H9 (cell line): Measurements from ENCODE around the gene NFATC1. TPM values are rescaled to one million over a fixed set of nuclear protein-coding genes. Genes with fewer than 3 reads are reported as not detected.

Experiments used
- DNase-seq: peaks from one replicate; pipeline ENCODE4 v3.0.0-alpha.2; 2017
- H2AFZ ChIP-seq: one replicate; pipeline ENCODE4 v1.6.1; 2013; ENCODE audit warnings: mild to moderate bottlenecking, low read length, control low read depth, moderate library complexity
- H2AK5ac ChIP-seq: 2 replicates; pipeline ENCODE4 v1.6.1; 2013; ENCODE audit warnings: low read length, control low read depth, mixed read lengths; ENCODE audit not compliant: insufficient read length
- H2BK120ac ChIP-seq: one replicate; pipeline ENCODE4 v1.6.1; 2013; ENCODE audit warnings: low read depth, mild to moderate bottlenecking, low read length, control low read depth, inconsistent platforms; ENCODE audit not compliant: poor library complexity, severe bottlenecking
- H2BK12ac ChIP-seq: 2 replicates; pipeline ENCODE4 v1.6.1; 2013; ENCODE audit warnings: low read length, control low read depth, mixed read lengths, low read depth; ENCODE audit not compliant: insufficient read length
- H2BK15ac ChIP-seq: 2 replicates; pipeline ENCODE4 v1.6.1; 2013; ENCODE audit warnings: low read depth, low read length, control low read depth
- H2BK20ac ChIP-seq: one replicate; pipeline ENCODE4 v1.6.1; 2013; ENCODE audit warnings: low read depth, mild to moderate bottlenecking, low read length, control low read depth, inconsistent platforms; ENCODE audit not compliant: poor library complexity, severe bottlenecking
- H2BK5ac ChIP-seq: 2 replicates; pipeline ENCODE4 v1.6.1; 2013; ENCODE audit warnings: low read length, control low read depth, mixed read lengths; ENCODE audit not compliant: insufficient read length
- H3K14ac ChIP-seq: 2 replicates; pipeline ENCODE4 v1.6.1; 2013; ENCODE audit warnings: low read length, control low read depth; ENCODE audit not compliant: insufficient read depth
- H3K18ac ChIP-seq: 2 replicates; pipeline ENCODE4 v1.6.1; 2013; ENCODE audit warnings: low read depth, mild to moderate bottlenecking, mixed read lengths, low read length, control low read depth; ENCODE audit not compliant: insufficient read length
- H3K23ac ChIP-seq: 2 replicates; pipeline ENCODE4 v1.6.1; 2013; ENCODE audit warnings: low read length, control low read depth, mixed read lengths, low read depth; ENCODE audit not compliant: insufficient read length
- H3K23me2 ChIP-seq: 2 replicates; pipeline ENCODE4 v1.6.1; 2013; ENCODE audit warnings: low read depth, mild to moderate bottlenecking, mixed read lengths, low read length, control low read depth; ENCODE audit not compliant: insufficient read length, poor library complexity, severe bottlenecking
- H3K27ac ChIP-seq: 2 replicates; pipeline ENCODE4 v1.5.1; 2013; ENCODE audit warnings: low read length, control low read depth, mixed read lengths, low read depth; ENCODE audit not compliant: insufficient read length
- H3K27me3 ChIP-seq: 2 replicates; pipeline ENCODE4 v1.6.1; 2013; ENCODE audit warnings: low read length, control low read depth, inconsistent platforms; ENCODE audit not compliant: insufficient read depth
- H3K4ac ChIP-seq: 2 replicates; pipeline ENCODE4 v1.6.1; 2013; ENCODE audit warnings: low read depth, mild to moderate bottlenecking, control low read depth, inconsistent platforms, low read length, moderate library complexity
- H3K4me1 ChIP-seq: 2 replicates; pipeline ENCODE4 v1.6.1; 2013; ENCODE audit warnings: low read length, control low read depth, inconsistent platforms; ENCODE audit not compliant: insufficient read depth
- H3K4me2 ChIP-seq: 2 replicates; pipeline ENCODE4 v1.6.1; 2013; ENCODE audit warnings: low read length, control low read depth, mixed read lengths; ENCODE audit not compliant: insufficient read length, insufficient read depth
- H3K56ac ChIP-seq: 2 replicates; pipeline ENCODE4 v1.6.1; 2013; ENCODE audit warnings: low read depth, mild to moderate bottlenecking, mixed read lengths, low read length, control low read depth; ENCODE audit not compliant: insufficient read length
- H3K79me1 ChIP-seq: 2 replicates; pipeline ENCODE4 v1.6.1; 2013; ENCODE audit warnings: low read depth, mild to moderate bottlenecking, moderate library complexity, low read length, control low read depth, inconsistent platforms; ENCODE audit not compliant: insufficient read depth, poor library complexity, severe bottlenecking
- H3K79me2 ChIP-seq: 2 replicates; pipeline ENCODE4 v1.6.1; 2013; ENCODE audit warnings: low read length, control low read depth, inconsistent platforms; ENCODE audit not compliant: insufficient read depth
- H3K9ac ChIP-seq: 2 replicates; pipeline ENCODE4 v1.6.1; 2013; ENCODE audit warnings: low read length, control low read depth, mixed read lengths; ENCODE audit not compliant: insufficient read length; ENCODE audit errors: extremely low read depth
- H3K9me3 ChIP-seq: one replicate; pipeline ENCODE4 v1.6.1; 2013; ENCODE audit warnings: low read depth, low read length, inconsistent platforms; ENCODE audit not compliant: control insufficient read depth
- H3T11ph ChIP-seq: one replicate; pipeline ENCODE4 v1.6.1; 2013; ENCODE audit warnings: mild to moderate bottlenecking, low read length, control low read depth, inconsistent platforms
- H4K20me1 ChIP-seq: one replicate; pipeline ENCODE4 v1.6.1; 2013; ENCODE audit not compliant: control insufficient read depth, insufficient read length, insufficient read depth
- H4K5ac ChIP-seq: 2 replicates; pipeline ENCODE4 v1.6.1; 2013; ENCODE audit warnings: low read depth, mild to moderate bottlenecking, mixed read lengths, low read length, control low read depth; ENCODE audit not compliant: insufficient read length
- H4K8ac ChIP-seq: replicated peaks from 2 replicates; pipeline ENCODE4 v1.6.1; 2013; ENCODE audit warnings: low read length, control low read depth, mixed read lengths, low read depth; ENCODE audit not compliant: insufficient read length
- H4K91ac ChIP-seq: 2 replicates; pipeline ENCODE4 v1.6.1; 2013; ENCODE audit warnings: low read depth, mild to moderate bottlenecking, moderate library complexity, mixed read lengths, low read length, control low read depth; ENCODE audit not compliant: insufficient read length
- H3K27ac Mint-ChIP-seq, 3 experiments: 2 replicates in 2 of 3; 3 replicates in 1 of 3; pipeline ENCODE4 v1.8.0; 2020 to 2021; ENCODE audit warnings: mixed read lengths in 3 of 3, mild to moderate bottlenecking in 1 of 3, moderate library complexity in 1 of 3
- H3K27me3 Mint-ChIP-seq: 2 replicates; pipeline ENCODE4 v1.8.0; 2021; ENCODE audit warnings: low read depth, mild to moderate bottlenecking, moderate library complexity, mixed read lengths
- H3K36me3 Mint-ChIP-seq, 3 experiments: 2 replicates in 2 of 3; 3 replicates in 1 of 3; pipeline ENCODE4 v1.8.0; 2020 to 2021; ENCODE audit warnings: low read depth in 3 of 3, mixed read lengths in 3 of 3; ENCODE audit not compliant: insufficient read depth in 1 of 3
- H3K4me1 Mint-ChIP-seq, 2 experiments: 2 replicates each; pipeline ENCODE4 v1.8.0; 2020; ENCODE audit warnings: mixed read lengths in 2 of 2
- H3K4me3 Mint-ChIP-seq, 2 experiments: 2 replicates in 1 of 2; 3 replicates in 1 of 2; pipeline ENCODE4 v1.8.0; 2020 to 2021; ENCODE audit warnings: mild to moderate bottlenecking in 2 of 2, mixed read lengths in 2 of 2, moderate library complexity in 1 of 2
- H3K9me3 Mint-ChIP-seq, 2 experiments: 2 replicates in 1 of 2; 3 replicates in 1 of 2; pipeline ENCODE4 v1.8.0; 2020; ENCODE audit warnings: mild to moderate bottlenecking in 2 of 2, mixed read lengths in 2 of 2, moderate library complexity in 1 of 2
- CTCF ChIP-seq: fragments of 200-600 bp; sonication (generic); conservative IDR thresholded peaks from 3 replicates; pipeline ENCODE4 v1.8.0; 2021; ENCODE audit warnings: antibody characterized with exemption, mild to moderate bottlenecking
- WGBS: extraction: QIAGEN DNeasy Blood & Tissue Kit; methylation state at CpG from one replicate; pipeline ENCODE4 v1.1.7; 2013; ENCODE audit warnings: missing lambda C conversion rate, low lambda C conversion rate, mixed read lengths; ENCODE audit not compliant: insufficient read length; ENCODE audit errors: extremely low coverage; 5-methylcytosine and 5-hydroxymethylcytosine counted together
- total RNA-seq: library from RNA; stranded (reverse); gene quantifications from 2 replicates; pipeline ENCODE4 v1.2.1, GENCODE V29; 2021

NFATC1 gene
- total RNA-seq, 1 experiment from 2014 or later, result 5.5 TPM

- Histone ChIP-seq H2BK12ac (no peak overlapping the region), H2BK120ac (no peak overlapping the region), H2BK15ac (no peak overlapping the region), H3K79me1 (no peaks in the 10 kb centered on the region), H3K18ac (no peak overlapping the region), H3K9ac (no peak overlapping the region), H3K23me2 (no peaks in the 10 kb centered on the region), H3T11ph (no peak overlapping the region), H4K20me1 (no peaks in the 10 kb centered on the region), H2BK5ac (no peak overlapping the region), H4K91ac (no peak overlapping the region), H3K79me2 (no peaks in the 10 kb centered on the region), H3K4ac (no peak overlapping the region), H3K56ac (no peak overlapping the region), H2AFZ (no peak overlapping the region), H3K4me2 (no peak overlapping the region), H3K27ac (no peak overlapping the region), H3K27me3 (no peaks in the 10 kb centered on the region), H4K8ac (no peak overlapping the region), H2BK20ac (no peak overlapping the region), H2AK5ac (no peak overlapping the region), H3K23ac (no peak overlapping the region), H4K5ac (no peak overlapping the region), H3K14ac (no peak overlapping the region), H3K4me1 (no peaks in the 10 kb centered on the region), H3K9me3 (no peaks in the 10 kb centered on the region)
- no CpG with 5 or more reads among the region's 20 CpGs for WGBS
- Mint-ChIP-seq H3K27ac (no peak overlapping the region), H3K36me3 (no peaks in the 10 kb centered on the region), H3K4me1 (peaks cover 2 to 5% of the 10 kb centered on the region in 2 experiments; a peak in 3 of 4 replicates), H3K9me3 (no peaks in the 10 kb centered on the region; a peak in 1 of 5 replicates), H3K27me3 (peaks cover 41% of the 10 kb centered on the region), H3K4me3 (no peak overlapping the region)
- TF ChIP-seq CTCF, result no peak
- no peak for DNase-seq
These were observed 135.7 kb downstream of the NFATC1 start for GRCh38 chr18:79531386-79531785.
